Spleen (tissue), 7 donors: Measurements from ENCODE around the gene CLCN6.

Source experiments
- POLR2A ChIP-seq, 3 donors: fragments of 450-650 bp; IDR thresholded peaks; one replicate each; pipeline ENCODE4 v1.5.1; 2017; ENCODE audit warnings: antibody characterized with exemption in 3 of 3, mild to moderate bottlenecking in 1 of 3
- TF ChIP-seq, protein P1 (sequence below), 11 experiments: fragments of 200-600 bp in 7 of 11; fragments of 450-650 bp in 4 of 11; sonication (generic) in 4 of 11; IDR thresholded peaks in 8 of 11; conservative IDR thresholded peaks in 3 of 11; 1 replicate in 7 of 11; 2 replicates in 4 of 11; pipeline versions ENCODE4 v1.4.0 to v1.8.0; 2016 to 2021; ENCODE audit warnings: antibody characterized with exemption in 11 of 11, inconsistent platforms in 4 of 11, mild to moderate bottlenecking in 1 of 11
- donor health status: DM: no; HTN: no; CAD: no; lungs with moderate emphysema.
- donor health status: DM: no; HTN: no; CAD: no.
- donor health status: DM: no; HTN: no; CAD: no.

DNA sequence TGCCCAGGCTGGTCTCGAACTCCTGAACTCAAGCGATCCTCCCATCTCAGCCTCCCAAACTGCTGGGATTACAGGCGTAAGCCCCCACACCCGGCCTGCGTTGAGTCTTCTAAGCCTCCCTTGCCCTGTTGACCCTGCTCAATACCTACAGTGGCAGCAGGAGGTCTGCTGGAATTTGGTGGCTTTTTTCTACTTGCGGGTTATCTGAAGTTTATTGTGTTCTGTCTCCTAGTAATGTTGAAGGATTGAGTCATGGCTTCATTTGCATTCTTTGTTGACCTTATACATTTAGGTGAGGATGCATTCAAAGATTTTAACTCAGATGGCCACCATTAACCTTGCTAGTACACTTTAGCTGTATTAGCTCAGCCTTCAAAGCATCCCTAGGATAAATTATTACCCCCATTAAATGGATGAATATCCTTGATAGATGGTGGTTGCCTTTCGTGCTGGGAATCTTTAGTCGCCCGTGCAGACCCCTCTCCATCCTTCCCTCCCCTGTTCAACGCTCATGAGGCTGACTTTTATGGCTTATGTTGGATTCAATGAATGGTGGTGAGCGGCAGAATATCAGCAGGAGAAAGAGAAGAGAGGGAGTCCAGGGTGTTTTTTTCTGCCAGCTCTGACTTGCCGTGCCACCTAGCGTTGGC, 62.5 kb downstream of the CLCN6 start:
- TF ChIP-seq, protein P1, sequence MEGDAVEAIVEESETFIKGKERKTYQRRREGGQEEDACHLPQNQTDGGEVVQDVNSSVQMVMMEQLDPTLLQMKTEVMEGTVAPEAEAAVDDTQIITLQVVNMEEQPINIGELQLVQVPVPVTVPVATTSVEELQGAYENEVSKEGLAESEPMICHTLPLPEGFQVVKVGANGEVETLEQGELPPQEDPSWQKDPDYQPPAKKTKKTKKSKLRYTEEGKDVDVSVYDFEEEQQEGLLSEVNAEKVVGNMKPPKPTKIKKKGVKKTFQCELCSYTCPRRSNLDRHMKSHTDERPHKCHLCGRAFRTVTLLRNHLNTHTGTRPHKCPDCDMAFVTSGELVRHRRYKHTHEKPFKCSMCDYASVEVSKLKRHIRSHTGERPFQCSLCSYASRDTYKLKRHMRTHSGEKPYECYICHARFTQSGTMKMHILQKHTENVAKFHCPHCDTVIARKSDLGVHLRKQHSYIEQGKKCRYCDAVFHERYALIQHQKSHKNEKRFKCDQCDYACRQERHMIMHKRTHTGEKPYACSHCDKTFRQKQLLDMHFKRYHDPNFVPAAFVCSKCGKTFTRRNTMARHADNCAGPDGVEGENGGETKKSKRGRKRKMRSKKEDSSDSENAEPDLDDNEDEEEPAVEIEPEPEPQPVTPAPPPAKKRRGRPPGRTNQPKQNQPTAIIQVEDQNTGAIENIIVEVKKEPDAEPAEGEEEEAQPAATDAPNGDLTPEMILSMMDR (IDR thresholded peaks at IDR 0.05 in 8 of 11, conservative IDR thresholded peaks at IDR 0.05 in 3 of 11), result no peak
- TF ChIP-seq POLR2A (IDR thresholded peaks at IDR 0.05), result no peak
